GM18868 (cell line): ENCODE measurements around the gene ENAH.

ENCODE experiments used
- ATAC-seq: cut with Tn5 transposase; IDR thresholded peaks from one replicate; pipeline ENCODE4 v1.9.1; 2021; ENCODE audit warnings: mild to moderate bottlenecking, moderate library complexity; ENCODE audit not compliant: unreplicated experiment

ENAH gene

DNA sequence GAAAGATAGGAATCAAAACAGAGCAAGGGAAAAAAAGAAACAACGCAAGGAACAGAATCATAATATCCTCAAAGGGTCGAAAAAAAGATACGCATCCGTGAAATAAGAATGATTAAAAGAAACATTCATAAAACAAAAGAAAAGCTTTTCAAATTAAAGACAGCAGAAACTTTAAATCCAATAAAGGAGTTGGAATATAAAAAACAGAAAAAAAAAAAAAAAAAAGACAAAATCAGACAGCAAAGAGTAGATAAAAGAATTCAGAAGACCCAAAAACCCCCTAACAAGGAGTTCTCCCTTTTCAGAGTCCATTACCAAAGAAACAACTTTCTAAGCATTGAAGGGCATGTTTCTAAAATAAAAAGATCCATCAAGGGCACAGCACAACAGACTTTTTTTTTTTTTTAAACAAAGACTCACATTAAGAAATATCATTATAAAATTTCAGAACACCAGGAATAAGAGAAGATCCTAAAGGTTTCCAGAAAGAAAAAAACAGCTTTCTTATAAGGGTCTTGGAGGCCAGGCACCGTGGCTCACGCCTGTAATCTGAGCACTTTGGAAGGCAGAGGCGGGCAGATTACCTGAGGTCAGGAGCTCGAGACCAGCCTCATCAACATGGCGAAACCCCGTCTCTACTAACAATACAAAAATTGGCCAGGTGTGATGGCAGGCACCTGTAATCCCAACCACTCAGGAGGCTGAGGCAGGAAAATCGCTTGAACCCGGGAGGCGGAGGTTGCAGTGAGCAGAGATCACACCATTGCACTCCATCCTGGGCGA, 44.7 kb downstream of the ENAH start:
- no peak for ATAC-seq

DNA sequence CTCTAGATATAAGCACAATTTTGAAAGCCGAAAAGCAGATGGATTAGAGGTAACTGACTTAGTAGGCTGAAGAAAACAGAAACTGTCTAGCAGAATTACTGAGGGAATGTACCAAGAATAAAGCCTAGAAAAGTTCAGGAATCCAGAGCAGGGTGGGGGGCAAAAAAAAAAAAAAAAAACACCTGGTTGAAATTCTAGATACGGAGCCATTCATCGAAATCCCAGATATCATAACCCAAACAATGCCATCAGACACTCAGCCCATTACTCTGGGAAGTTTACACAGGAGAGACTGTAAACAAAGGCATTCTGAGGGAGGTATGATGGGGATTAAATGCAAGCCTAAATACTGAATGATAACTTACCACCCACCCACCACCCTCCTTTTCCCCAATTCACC, 45.6 kb downstream of the ENAH start:
- no peak for ATAC-seq

- no peak for ATAC-seq
Measured at GRCh38 chr1:225603538-225604354, 49.2 kb downstream of the ENAH start.

- no peak for ATAC-seq
Measured at GRCh38 chr1:225602590-225603206, 50.2 kb downstream of the ENAH start.

DNA sequence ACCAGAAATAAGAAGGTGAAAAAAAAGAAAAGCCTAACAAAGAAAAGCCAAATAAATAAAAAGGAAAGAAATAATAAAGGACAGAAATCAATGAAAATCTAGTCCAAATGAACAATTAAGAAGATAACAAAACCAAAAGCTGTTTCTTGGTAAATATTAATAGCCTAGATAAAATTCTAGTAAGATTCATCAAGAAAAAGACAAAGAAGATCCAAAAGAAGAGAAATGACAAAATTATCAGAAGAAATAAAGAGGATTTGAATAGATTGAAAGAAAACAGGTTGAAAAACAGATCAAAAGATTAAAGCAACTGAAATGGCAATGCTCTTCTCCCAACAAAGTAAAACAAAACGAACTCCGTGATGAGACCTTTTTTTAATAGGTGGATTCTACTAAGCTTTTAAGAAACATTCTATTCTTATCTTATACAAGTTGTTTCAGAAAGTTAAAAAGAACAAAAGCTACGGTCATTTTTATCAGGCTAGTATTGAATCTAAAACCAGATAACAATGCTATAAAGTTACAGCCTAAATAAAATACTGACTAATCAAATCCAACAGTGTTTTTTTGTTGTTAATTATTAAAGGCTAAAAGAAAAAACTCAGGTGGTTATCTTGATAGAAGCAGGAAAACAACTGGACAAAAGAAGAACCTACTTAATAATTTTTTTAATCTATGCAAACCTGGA, 50.9 kb downstream of the ENAH start:
- no peak for ATAC-seq

- no peak for ATAC-seq
Measured at GRCh38 chr1:225598847-225599246, 54.1 kb downstream of the ENAH start.

DNA sequence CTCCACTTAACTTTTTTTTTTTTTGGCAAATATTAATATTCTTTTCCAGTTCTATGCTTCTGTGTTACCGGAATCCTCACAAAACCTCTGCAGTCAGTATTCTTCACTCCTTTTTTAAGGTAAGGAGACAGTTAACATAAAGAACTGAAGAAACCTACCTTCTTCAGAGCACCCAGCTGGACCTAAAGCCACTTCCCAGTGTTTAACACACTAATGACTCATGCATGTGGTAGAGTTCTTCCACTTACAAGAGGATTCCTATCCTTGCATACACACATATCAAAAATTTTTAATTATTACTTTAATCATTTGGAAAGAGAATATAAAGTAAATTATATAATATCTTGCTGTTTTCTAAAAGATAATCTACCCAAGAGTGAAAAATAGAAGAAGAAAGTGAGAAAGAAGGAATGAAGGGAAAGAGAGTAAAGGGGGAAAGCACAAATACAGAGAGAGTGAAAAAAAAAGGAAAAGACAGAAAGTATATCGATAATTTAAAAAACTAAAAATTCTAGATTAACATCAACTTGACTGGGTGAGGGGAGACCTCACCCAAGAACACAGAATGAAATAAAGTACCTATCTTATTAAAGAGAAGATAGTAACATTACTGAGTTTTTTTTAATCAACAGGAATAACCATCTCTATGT, 54.9 kb downstream of the ENAH start:
- no peak for ATAC-seq

- no peak for ATAC-seq
Measured at GRCh38 chr1:225596736-225597135, 56.2 kb downstream of the ENAH start.

DNA sequence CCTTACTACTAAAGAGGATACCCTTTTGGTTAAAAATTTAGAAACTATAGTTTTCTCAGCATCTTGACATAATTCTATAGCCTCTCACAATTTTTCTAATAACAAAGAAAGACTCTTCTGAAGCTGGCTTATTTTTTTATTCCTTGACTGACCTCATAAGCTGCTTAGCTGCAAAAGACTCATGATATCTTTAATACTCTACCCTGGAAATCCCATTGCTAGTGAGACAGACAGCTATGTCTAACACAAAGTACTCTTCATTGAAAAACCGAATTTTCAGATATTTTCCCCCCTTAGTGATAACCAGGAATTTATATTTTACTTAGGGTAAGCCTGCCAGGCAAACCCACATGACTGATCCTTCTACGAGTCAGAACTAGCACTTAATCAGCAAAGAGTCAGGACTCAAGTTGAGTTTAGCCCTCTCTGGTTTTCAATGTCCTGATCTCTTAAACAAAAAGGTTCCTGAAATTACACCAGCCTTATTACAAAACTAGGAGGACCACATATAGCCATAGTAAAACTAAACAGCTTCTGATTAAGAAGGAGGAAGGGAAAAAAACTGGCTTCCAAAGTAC, 56.9 kb downstream of the ENAH start:
- ATAC-seq: no peak

DNA sequence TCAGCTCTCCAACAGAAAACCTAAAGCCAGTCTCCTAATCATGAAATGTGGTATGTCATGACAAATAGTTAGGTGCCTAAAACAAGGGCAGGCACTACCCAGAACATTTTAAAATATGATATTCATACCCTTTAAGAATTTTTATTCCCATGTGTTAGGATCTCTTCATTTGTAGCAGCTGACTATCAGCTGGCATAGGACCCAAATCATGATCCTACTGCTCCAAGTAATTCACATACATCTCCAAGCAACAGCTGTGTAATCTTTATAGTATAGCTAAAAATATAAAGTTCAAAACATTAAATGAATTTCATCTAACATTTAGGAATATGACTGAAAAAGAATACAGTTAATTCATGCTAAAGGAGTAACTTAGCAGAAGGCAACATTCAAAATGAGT, 57.5 kb downstream of the ENAH start:
- no peak for ATAC-seq

GRCh38 chr1:225593414-225593813, 59.5 kb downstream of the ENAH start:
- no peak for ATAC-seq

GRCh38 chr1:225592362-225593025, 60.4 kb downstream of the ENAH start:
- ATAC-seq: no peak

- ATAC-seq: no peak
Measured at GRCh38 chr1:225587310-225587709, 65.6 kb downstream of the ENAH start.

DNA sequence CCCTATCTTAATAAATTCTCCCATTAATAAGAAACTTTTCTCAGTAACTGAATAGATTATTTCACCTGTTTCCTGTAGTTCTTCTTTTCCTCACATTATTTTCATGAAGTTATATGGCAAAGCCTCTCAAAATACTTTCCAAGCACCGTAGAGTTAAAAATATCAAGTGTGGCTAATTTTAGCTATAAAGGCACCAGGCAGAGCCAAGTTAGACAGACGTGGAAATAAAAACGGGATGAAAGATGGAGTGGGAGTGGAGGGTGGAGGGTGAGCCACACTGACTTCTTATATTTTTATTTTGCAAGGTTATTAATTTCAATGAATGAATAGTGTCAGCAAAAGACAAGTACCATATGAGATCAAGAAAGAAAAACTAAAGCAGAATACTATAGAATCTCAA, 71.7 kb downstream of the ENAH start:
- no peak for ATAC-seq

DNA sequence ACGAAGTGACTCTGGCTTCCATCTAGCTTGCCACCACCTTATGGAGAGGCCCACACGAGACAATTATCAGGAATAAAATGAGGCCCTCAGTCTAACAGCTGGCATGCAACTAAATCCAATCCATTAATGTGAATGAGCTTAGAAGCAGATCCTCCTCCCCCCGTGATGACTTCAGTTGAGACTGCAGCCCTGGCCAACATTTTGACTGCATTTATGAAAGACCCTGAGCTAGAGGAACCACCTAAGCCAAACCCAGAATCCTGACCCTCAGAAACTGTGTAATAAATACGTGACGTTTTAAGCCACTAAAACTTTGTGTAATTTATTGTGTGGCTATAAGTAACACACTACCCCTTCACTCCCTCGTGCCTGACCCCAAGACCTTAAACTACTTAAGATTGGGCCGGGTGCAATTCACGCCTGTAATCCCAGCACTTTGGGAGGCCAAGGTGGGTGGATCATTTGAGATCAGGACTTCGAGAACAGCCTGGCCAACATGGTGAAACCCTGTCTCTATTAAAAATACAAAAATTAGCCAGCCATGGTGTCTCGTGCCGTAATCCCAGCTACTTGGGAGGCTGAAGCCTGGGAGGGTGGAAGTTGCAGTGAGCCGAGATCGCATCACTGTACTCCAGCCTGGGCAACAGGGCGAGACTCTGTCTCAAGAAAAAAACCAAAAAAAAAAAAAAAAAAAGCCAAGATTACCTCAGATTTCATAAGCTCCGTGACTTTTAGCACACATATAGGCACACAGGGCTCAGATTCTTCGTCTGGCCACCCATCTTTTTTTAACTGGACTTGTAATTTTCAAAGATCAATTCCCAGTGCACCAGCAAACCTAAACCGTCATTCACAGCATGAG, 72.5 kb downstream of the ENAH start:
- no peak for ATAC-seq

- ATAC-seq: no peak
Measured at GRCh38 chr1:225578251-225578977, 74.5 kb downstream of the ENAH start.

- ATAC-seq: no peak
Measured at GRCh38 chr1:225577241-225577640, 75.7 kb downstream of the ENAH start.

GRCh38 chr1:225573216-225573615, 79.7 kb downstream of the ENAH start:
- no peak for ATAC-seq
